Endothelial cell of umbilical vein (primary cell): ENCODE measurements around the gene WASL. TPM values are rescaled to one million over a fixed set of nuclear protein-coding genes. Genes with fewer than 3 reads are reported as not detected.

Experiments
- BruUV-seq: library from RNA; stranded (reverse); fragments of 400-500 nt; replicated peaks from 2 replicates; lab custom pipeline; 2021; lab: Mats Ljungman, UMichigan
- CTCF ChIA-PET: fragments of 300-600, 350-600 bp; sonication (Branson Sonifier 250); formaldehyde crosslinking; loops from one replicate; lab custom pipeline; 2021; ENCODE audit warnings: antibody characterized with exemption, inconsistent platforms; lab: Charles Lee
- POLR2A ChIA-PET: fragments of 300-600, 350-600 bp; sonication (Branson Sonifier 250); formaldehyde crosslinking; loops from one replicate; lab custom pipeline; 2021; ENCODE audit warnings: antibody characterized with exemption, inconsistent platforms; lab: Charles Lee
- DNase-seq: peaks from one replicate; pipeline ENCODE4 v3.0.0-alpha.2; 2011; ENCODE audit warnings: low read depth, low spot score
- FAIRE-seq: peaks from 2 replicates; lab custom pipeline; 2011; peaks lifted over from hg19 to GRCh38; lab: Jason Lieb, UNC
- H2AFZ ChIP-seq: 2 replicates; pipeline ENCODE4 v1.6.0; 2012; ENCODE audit warnings: low read depth, low read length, control low read depth, inconsistent platforms
- H3K27ac ChIP-seq: 2 replicates; pipeline ENCODE4 v1.5.1; 2011; ENCODE audit warnings: low read depth, mild to moderate bottlenecking, control low read depth, low read length, moderate library complexity; ENCODE audit not compliant: insufficient read depth
- H3K27me3 ChIP-seq, 2 experiments: 2 replicates each; pipeline versions ENCODE4 v1.6.0 to v1.6.1; 2011; ENCODE audit warnings: low read length in 2 of 2, mixed read lengths in 1 of 2; ENCODE audit not compliant: control insufficient read depth in 2 of 2, insufficient read depth in 2 of 2
- H3K36me3 ChIP-seq, 2 experiments: 2 replicates in 1 of 2; 3 replicates in 1 of 2; pipeline ENCODE4 v1.5.1; 2011; ENCODE audit warnings: low read length in 2 of 2, mild to moderate bottlenecking in 1 of 2, moderate library complexity in 1 of 2; ENCODE audit not compliant: control insufficient read depth in 2 of 2, insufficient read depth in 2 of 2; ENCODE audit errors: extremely low read depth in 1 of 2
- H3K4me1 ChIP-seq: 3 replicates; pipeline ENCODE4 v1.5.1; 2011; ENCODE audit warnings: mild to moderate bottlenecking, low read length; ENCODE audit not compliant: control insufficient read depth, insufficient read depth; ENCODE audit errors: extremely low read depth
- H3K4me2 ChIP-seq: 2 replicates; pipeline ENCODE4 v1.6.1; 2011; ENCODE audit warnings: low read length, control low read depth, mixed read lengths; ENCODE audit not compliant: insufficient read depth
- H3K4me3 ChIP-seq, 3 experiments: fragments of 200-600 bp in 1 of 3; sonication (generic), shearing (Covaris generic) in 1 of 3; replicated peaks in 1 of 3; 2 replicates each; pipeline ENCODE4 v1.5.1; 2011 to 2016; ENCODE audit warnings: control low read depth in 3 of 3, low read length in 3 of 3, mild to moderate bottlenecking in 2 of 3, inconsistent platforms in 1 of 3, low read depth in 1 of 3, moderate library complexity in 1 of 3; ENCODE audit not compliant: insufficient read depth in 1 of 3
- H3K79me2 ChIP-seq: 2 replicates; pipeline ENCODE4 v1.6.0; 2012; ENCODE audit warnings: low read length, inconsistent platforms; ENCODE audit not compliant: control insufficient read depth, insufficient read depth
- H3K9ac ChIP-seq: replicated peaks from 2 replicates; pipeline ENCODE3; 2011; ENCODE audit warnings: low read length, control low read depth; ENCODE audit not compliant: insufficient read depth; ENCODE audit errors: extremely low read depth
- H3K9me1 ChIP-seq: replicated peaks from 3 replicates; pipeline ENCODE4 v1.6.0; 2011; ENCODE audit warnings: mild to moderate bottlenecking, low read length; ENCODE audit not compliant: control insufficient read depth, insufficient read depth; ENCODE audit errors: extremely low read depth
- H3K9me3 ChIP-seq: replicated peaks from 2 replicates; pipeline ENCODE4 v1.5.1; 2012; ENCODE audit warnings: low read length, inconsistent platforms; ENCODE audit not compliant: control insufficient read depth, insufficient read depth
- H4K20me1 ChIP-seq: replicated peaks from 2 replicates; pipeline ENCODE3; 2011; ENCODE audit warnings: mild to moderate bottlenecking, low read length; ENCODE audit not compliant: control insufficient read depth, insufficient read depth; ENCODE audit errors: extremely low read depth
- CTCF ChIP-seq, 2 donors: IDR thresholded peaks; 1 replicate in 1 of 2; 2 replicates in 1 of 2; pipeline ENCODE4 v1.5.1; 2011; ENCODE audit warnings: low read length in 2 of 2, mild to moderate bottlenecking in 2 of 2, moderate library complexity in 2 of 2, control low read depth in 1 of 2, inconsistent platforms in 1 of 2, low read depth in 1 of 2; ENCODE audit not compliant: insufficient read depth in 1 of 2; ENCODE audit errors: extremely low read depth in 1 of 2
- EZH2 ChIP-seq: IDR thresholded peaks from 2 replicates; pipeline ENCODE4 v1.6.1; 2012; ENCODE audit warnings: borderline replicate concordance, low read depth, mild to moderate bottlenecking, moderate library complexity, low read length, inconsistent platforms; ENCODE audit not compliant: severe bottlenecking
- FOS ChIP-seq: IDR thresholded peaks from 2 replicates; pipeline ENCODE4 v1.6.1; 2011; ENCODE audit warnings: mild to moderate bottlenecking, low read length, moderate library complexity, borderline replicate concordance; ENCODE audit not compliant: insufficient read depth
- GATA2 ChIP-seq: IDR thresholded peaks from 2 replicates; pipeline ENCODE4 v1.7.0; 2011; ENCODE audit warnings: low read depth, mild to moderate bottlenecking, moderate library complexity, mixed read lengths, low read length; ENCODE audit not compliant: insufficient read length, insufficient read depth
- JUN ChIP-seq: IDR thresholded peaks from 2 replicates; pipeline ENCODE4 v1.6.1; 2011; ENCODE audit warnings: borderline replicate concordance, low read depth; ENCODE audit not compliant: insufficient read length, insufficient read depth
- MAX ChIP-seq: IDR thresholded peaks from 2 replicates; pipeline ENCODE4 v1.6.1; 2011; ENCODE audit not compliant: insufficient read depth, insufficient read length
- MYC ChIP-seq: IDR thresholded peaks from one replicate; pipeline ENCODE4 v1.6.1; 2011; ENCODE audit warnings: mild to moderate bottlenecking, low read depth, low read length
- POLR2A ChIP-seq: IDR thresholded peaks from 2 replicates; pipeline ENCODE4 v1.6.1; 2012; ENCODE audit warnings: low read depth, mild to moderate bottlenecking, control low read depth, low read length
- POLR2AphosphoS5 ChIP-seq: IDR thresholded peaks from 2 replicates; pipeline ENCODE4 v1.6.1; 2012; ENCODE audit warnings: low read depth, mild to moderate bottlenecking, control low read depth, low read length, moderate library complexity; ENCODE audit not compliant: insufficient read depth
- dilution Hi-C: fragments of 300-500 bp; cut with MboI; formaldehyde crosslinking; loops from one replicate; pipeline ENCODE4 v1.15.0; 2019; ENCODE audit warnings: low sequenced_read_pairs; ENCODE audit not compliant: extremely low pct_ligation_motif_present
- intact Hi-C: fragments of 100-400 bp; cut with micrococcal nuclease; formaldehyde crosslinking; loops from one replicate; pipeline ENCODE4 v1.10.0; 2022
- polyA plus RNA-seq, 4 experiments: library from polyadenylated mRNA; depleted of rRNA in 3 of 4; stranded (reverse) in 3 of 4; unstranded in 1 of 4; fragments of >200 nt; gene quantifications; 2 replicates each; pipeline versions ENCODE4 v1.2.1 to v1.2.3, GENCODE V29; 2011 to 2012; ENCODE audit warnings: missing spikeins in 1 of 4
- total RNA-seq: library from RNA; stranded (reverse); gene quantifications from 2 replicates; pipeline ENCODE4 v1.2.3, GENCODE V29; 2021

Gene WASL
- total and polyA plus RNA-seq, 2 donors (not counting 3 experiments of a cell fraction or from before 2014, with no cell fraction given), result 5.2 to 24.0 TPM

- peaks cover 3% of the 10 kb centered on the region for H3K79me2 ChIP-seq
- H3K4me1 ChIP-seq, result no peaks in the 10 kb centered on the region
- ChIA-PET POLR2A (no interaction called here), CTCF (interaction anchor here (0.9 kb wide), 1 partner anchor 23 kb away, joined by 4 read pairs; no protein-coding TSS in a partner anchor)
- H2AFZ ChIP-seq, result no peak overlapping the region
- H3K27ac ChIP-seq, result no peak overlapping the region
- H3K27me3 ChIP-seq, result no peaks in the 10 kb centered on the region
- no peaks in the 10 kb centered on the region for H4K20me1 ChIP-seq
- intact Hi-C loops, result loop anchor here (2.0 kb wide), 1 partner anchor 15 kb away; no protein-coding TSS in a partner anchor
- H3K4me2 ChIP-seq, result no peak overlapping the region
- H3K9me1 ChIP-seq, result no peaks in the 10 kb centered on the region
- no TSS peak for BruUV-seq
- dilution Hi-C loops, result no loop called here
- H3K36me3 ChIP-seq, result peaks cover 3 to 6% of the 10 kb centered on the region in 2 experiments
- DNase-seq, result no peak
- no peak for FAIRE-seq
- no peak overlapping the region for H3K4me3 ChIP-seq
- no peak for TF ChIP-seq POLR2A
- no peak for TF ChIP-seq CTCF (IDR thresholded peaks at IDR 0.05; ENCODE audit: extremely low read depth in 1 of 2, insufficient read depth in 1 of 2, low read depth in 1 of 2, low read length in 2 of 2)
- no peak for TF ChIP-seq EZH2
- TF ChIP-seq POLR2AphosphoS5, result no peak
- no peak for TF ChIP-seq FOS
- TF ChIP-seq MYC, result no peak
- no peak for TF ChIP-seq JUN
- no peak for TF ChIP-seq MAX
- TF ChIP-seq GATA2, result no peak
- H3K9ac ChIP-seq, result no peak overlapping the region
- H3K9me3 ChIP-seq, result no peaks in the 10 kb centered on the region
Observed at GRCh38 chr7:123705211-123705901, 43.4 kb downstream of the WASL start.
